Neural cell (in vitro differentiated cells): ENCODE results near the gene KRT76. TPM values are rescaled to one million over a fixed set of nuclear protein-coding genes. Genes with fewer than 3 reads are reported as not detected.

ENCODE experiments used
- H2AFZ ChIP-seq: fragments of 200-600, 300-800 bp; sonication (generic), shearing (Covaris generic); 2 replicates; pipeline ENCODE4 v1.6.0; 2014; ENCODE audit warnings: low read depth, mild to moderate bottlenecking, antibody characterized with exemption, low read length, moderate library complexity
- H3F3A ChIP-seq: fragments of 200-600 bp; shearing (Covaris generic); 2 replicates; pipeline ENCODE4 v1.6.1; 2016; ENCODE audit warnings: mild to moderate bottlenecking, moderate library complexity, mixed read lengths, antibody characterized with exemption, low read length; ENCODE audit not compliant: insufficient read depth, poor library complexity, severe bottlenecking
- H3K27ac ChIP-seq: fragments of 200-600, 300-800 bp; sonication (generic), shearing (Covaris generic); 2 replicates; pipeline ENCODE4 v1.5.1; 2014; ENCODE audit warnings: mild to moderate bottlenecking, low read length, moderate library complexity
- H3K27me3 ChIP-seq: fragments of 300-800, 200-600 bp; sonication (generic), shearing (Covaris generic); 2 replicates; pipeline ENCODE4 v1.6.0; 2014; ENCODE audit warnings: mild to moderate bottlenecking, low read depth, low read length, moderate library complexity; ENCODE audit not compliant: insufficient read depth
- H3K36me3 ChIP-seq: fragments of 300-800, 200-600 bp; sonication (generic), shearing (Covaris generic); 2 replicates; pipeline ENCODE4 v1.5.1; 2014; ENCODE audit warnings: mild to moderate bottlenecking, antibody characterized with exemption, low read length, moderate library complexity; ENCODE audit not compliant: insufficient read depth
- H3K4me2 ChIP-seq: fragments of 300-800, 200-600 bp; sonication (generic), shearing (Covaris generic); 2 replicates; pipeline ENCODE4 v1.6.0; 2014; ENCODE audit warnings: mild to moderate bottlenecking, low read length
- H3K4me3 ChIP-seq: fragments of 300-800, 200-600 bp; sonication (generic), shearing (Covaris generic); 2 replicates; pipeline ENCODE4 v1.5.1; 2014; ENCODE audit warnings: mild to moderate bottlenecking, low read length, moderate library complexity
- H3K79me2 ChIP-seq: fragments of 200-600 bp; shearing (Covaris generic); replicated peaks from 2 replicates; pipeline ENCODE4 v1.6.0; 2014; ENCODE audit warnings: mild to moderate bottlenecking, low read length, moderate library complexity; ENCODE audit not compliant: insufficient read depth
- H3K9ac ChIP-seq: fragments of 300-800, 200-600 bp; sonication (generic), shearing (Covaris generic); 2 replicates; pipeline ENCODE4 v1.6.1; 2016; ENCODE audit warnings: mild to moderate bottlenecking, low read length, mixed read lengths
- H3K9me2 ChIP-seq: fragments of 200-600 bp; shearing (Covaris generic); 2 replicates; pipeline ENCODE4 v1.6.1; 2016; ENCODE audit warnings: mild to moderate bottlenecking, low read length, mixed read lengths; ENCODE audit not compliant: insufficient read depth
- H3K9me3 ChIP-seq: fragments of 200-600, 300-800 bp; sonication (generic), shearing (Covaris generic); 2 replicates; pipeline ENCODE4 v1.6.1; 2016; ENCODE audit warnings: mild to moderate bottlenecking, mixed run types, low read length, moderate library complexity, mixed read lengths
- H4K20me1 ChIP-seq: fragments of 200-600 bp; shearing (Covaris generic); 2 replicates; pipeline ENCODE4 v1.6.1; 2016; ENCODE audit warnings: mild to moderate bottlenecking, mixed run types; ENCODE audit not compliant: insufficient read depth
- EP300 ChIP-seq: fragments of 450-650 bp; conservative IDR thresholded peaks from 2 replicates; pipeline ENCODE4 v1.6.1; 2014; ENCODE audit warnings: antibody characterized with exemption, mild to moderate bottlenecking, moderate library complexity; ENCODE audit not compliant: poor library complexity, severe bottlenecking
- EZH2 ChIP-seq: fragments of 200-600, 300-800 bp; shearing (Covaris generic), sonication (generic); IDR thresholded peaks from 2 replicates; pipeline ENCODE4 v1.6.1; 2014; ENCODE audit warnings: antibody characterized with exemption, low read length, borderline replicate concordance, mild to moderate bottlenecking; ENCODE audit not compliant: insufficient read depth, poor library complexity, severe bottlenecking
- MXI1 ChIP-seq: fragments of 450-650 bp; conservative IDR thresholded peaks from 2 replicates; pipeline ENCODE4 v1.6.1; 2014; ENCODE audit warnings: antibody characterized with exemption, mild to moderate bottlenecking; ENCODE audit not compliant: poor library complexity, severe bottlenecking
- POLR2AphosphoS5 ChIP-seq: IDR thresholded peaks from 2 replicates; pipeline ENCODE4 v1.6.1; 2012
- RAD21 ChIP-seq: fragments of 450-650 bp; conservative IDR thresholded peaks from 2 replicates; pipeline ENCODE4 v1.6.1; 2014; ENCODE audit warnings: antibody characterized with exemption, mild to moderate bottlenecking, moderate library complexity
- REST ChIP-seq: IDR thresholded peaks from 2 replicates; pipeline ENCODE4 v1.6.1; 2012; ENCODE audit warnings: borderline replicate concordance
- SMC3 ChIP-seq: fragments of 450-650 bp; conservative IDR thresholded peaks from 2 replicates; pipeline ENCODE4 v1.6.1; 2014; ENCODE audit warnings: antibody characterized with exemption, mild to moderate bottlenecking, moderate library complexity; ENCODE audit not compliant: poor library complexity
- TAF1 ChIP-seq: IDR thresholded peaks from 2 replicates; pipeline ENCODE4 v1.6.1; 2012; ENCODE audit warnings: low read depth
- polyA plus RNA-seq: library from polyadenylated mRNA; depleted of rRNA; stranded (reverse); fragments of >200 nt; gene quantifications from 2 replicates; pipeline ENCODE4 v1.2.3, GENCODE V29; 2014
- TF ChIP-seq, protein P1 (sequence below): fragments of 450-650 bp; IDR thresholded peaks from 2 replicates; pipeline ENCODE4 v1.5.1; 2014; ENCODE audit warnings: antibody characterized with exemption, mild to moderate bottlenecking, moderate library complexity; ENCODE audit not compliant: poor library complexity, severe bottlenecking

The KRT76 gene
- polyA plus RNA-seq, 1 donor from 2014 or later = not detected

DNA sequence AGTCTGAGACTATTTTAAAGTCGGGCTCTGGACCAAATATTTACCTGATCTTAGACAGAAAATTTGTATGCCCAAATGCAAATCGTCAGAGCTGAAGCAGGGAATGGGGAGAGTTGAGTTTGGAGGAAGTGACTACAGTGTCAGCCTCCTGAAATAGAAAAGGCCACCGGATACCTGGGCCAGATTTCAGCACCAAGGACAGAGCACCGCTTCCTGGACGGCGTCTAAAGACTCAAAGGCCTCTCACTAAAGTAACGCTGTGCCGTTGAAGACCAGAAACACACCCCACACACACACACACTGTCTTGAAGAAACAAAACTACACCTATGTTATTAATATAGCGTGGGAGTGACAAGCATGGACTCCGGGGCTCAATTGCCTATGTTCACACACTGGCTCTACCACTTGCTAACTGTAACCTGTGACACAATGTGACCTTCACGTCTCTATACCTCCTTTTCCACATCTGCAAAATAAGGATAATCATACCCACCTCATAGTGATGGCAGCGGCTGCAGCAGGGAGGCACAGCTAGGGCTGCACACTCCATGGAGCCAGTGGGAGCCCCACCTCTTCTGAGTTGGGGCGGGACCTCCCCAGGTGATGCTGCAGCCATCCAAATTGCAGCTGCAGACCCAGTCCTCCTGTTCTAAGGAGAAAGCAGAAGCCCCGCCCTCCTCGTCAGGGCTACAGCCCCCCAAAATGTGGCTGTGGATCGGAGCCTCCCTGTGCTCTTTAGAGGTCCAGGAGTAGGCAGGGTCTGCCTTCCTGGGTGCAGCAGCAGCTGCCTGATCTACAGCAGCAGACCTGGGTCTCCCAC, 35.6 kb downstream of the KRT76 start:
- no peak overlapping the region for H3K27ac ChIP-seq
- no peak overlapping the region for H3K9ac ChIP-seq
- no peaks in the 10 kb centered on the region for H4K20me1 ChIP-seq
- H3F3A ChIP-seq = no peaks in the 10 kb centered on the region
- TF ChIP-seq EZH2 (no peak), TAF1 (no peak), REST (peak; percentile 77), MXI1 (no peak), SMC3 (no peak)
- H3K27me3 ChIP-seq = peaks cover 31% of the 10 kb centered on the region
- H3K4me2 ChIP-seq = no peak overlapping the region
- no peaks in the 10 kb centered on the region for H3K9me2 ChIP-seq
- H3K79me2 ChIP-seq = no peaks in the 10 kb centered on the region
- no peak overlapping the region for H3K4me3 ChIP-seq
- H2AFZ ChIP-seq = no peak overlapping the region
- no peaks in the 10 kb centered on the region for H3K36me3 ChIP-seq
- no peaks in the 10 kb centered on the region for H3K9me3 ChIP-seq

DNA sequence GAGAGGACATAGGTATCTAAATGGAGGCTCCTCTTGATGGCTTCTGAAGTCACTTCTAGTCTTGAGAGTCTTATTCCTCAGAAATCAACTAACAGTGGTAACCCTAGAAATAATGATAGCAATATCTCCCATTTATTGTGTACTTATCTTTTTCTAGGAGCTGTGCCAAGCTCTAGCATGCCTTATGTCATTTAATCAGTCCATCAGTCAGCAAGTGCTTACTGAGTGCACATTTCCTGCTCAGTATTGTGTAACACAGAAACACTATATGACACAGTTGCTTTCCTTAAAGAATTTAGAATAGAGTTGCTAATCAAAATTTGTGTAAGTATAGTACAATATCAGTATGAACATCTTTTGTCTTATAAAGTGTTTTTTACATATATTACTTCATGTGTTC, 36.6 kb downstream of the KRT76 start:
- H3K27me3 ChIP-seq = peaks cover 31% of the 10 kb centered on the region

More for the DNA sequence above, 36.6 kb downstream of the KRT76 start:
- no peak overlapping the region for H3K9ac ChIP-seq
- no peak overlapping the region for H2AFZ ChIP-seq
- no peak overlapping the region for H3K4me3 ChIP-seq
- H3K9me2 ChIP-seq = no peaks in the 10 kb centered on the region
- H3K9me3 ChIP-seq = no peaks in the 10 kb centered on the region
- H4K20me1 ChIP-seq = no peaks in the 10 kb centered on the region
- no peaks in the 10 kb centered on the region for H3K36me3 ChIP-seq
- H3K4me2 ChIP-seq = no peak overlapping the region
- no peaks in the 10 kb centered on the region for H3K79me2 ChIP-seq
- TF ChIP-seq RAD21 = no peak
- no peak for TF ChIP-seq MXI1
- no peak for TF ChIP-seq POLR2AphosphoS5
- TF ChIP-seq TAF1 = no peak
- no peak for TF ChIP-seq SMC3
- TF ChIP-seq, protein P1, sequence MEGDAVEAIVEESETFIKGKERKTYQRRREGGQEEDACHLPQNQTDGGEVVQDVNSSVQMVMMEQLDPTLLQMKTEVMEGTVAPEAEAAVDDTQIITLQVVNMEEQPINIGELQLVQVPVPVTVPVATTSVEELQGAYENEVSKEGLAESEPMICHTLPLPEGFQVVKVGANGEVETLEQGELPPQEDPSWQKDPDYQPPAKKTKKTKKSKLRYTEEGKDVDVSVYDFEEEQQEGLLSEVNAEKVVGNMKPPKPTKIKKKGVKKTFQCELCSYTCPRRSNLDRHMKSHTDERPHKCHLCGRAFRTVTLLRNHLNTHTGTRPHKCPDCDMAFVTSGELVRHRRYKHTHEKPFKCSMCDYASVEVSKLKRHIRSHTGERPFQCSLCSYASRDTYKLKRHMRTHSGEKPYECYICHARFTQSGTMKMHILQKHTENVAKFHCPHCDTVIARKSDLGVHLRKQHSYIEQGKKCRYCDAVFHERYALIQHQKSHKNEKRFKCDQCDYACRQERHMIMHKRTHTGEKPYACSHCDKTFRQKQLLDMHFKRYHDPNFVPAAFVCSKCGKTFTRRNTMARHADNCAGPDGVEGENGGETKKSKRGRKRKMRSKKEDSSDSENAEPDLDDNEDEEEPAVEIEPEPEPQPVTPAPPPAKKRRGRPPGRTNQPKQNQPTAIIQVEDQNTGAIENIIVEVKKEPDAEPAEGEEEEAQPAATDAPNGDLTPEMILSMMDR = no peak
- no peak for TF ChIP-seq REST
- no peak for TF ChIP-seq EP300
- no peak for TF ChIP-seq EZH2
- H3K27ac ChIP-seq = no peak overlapping the region
- H3F3A ChIP-seq = no peaks in the 10 kb centered on the region
